Mammary epithelial cell (primary cell): ENCODE data around the gene ARID1B.

Source experiments
- CTCF ChIP-seq, 2 donors: IDR thresholded peaks in 1 of 2; conservative IDR thresholded peaks in 1 of 2; 2 replicates each; pipeline ENCODE4 v1.5.1; 2011 to 2012; ENCODE audit warnings: inconsistent platforms in 2 of 2, low read length in 2 of 2, mild to moderate bottlenecking in 2 of 2, control low read depth in 1 of 2, low read depth in 1 of 2; ENCODE audit not compliant: insufficient read depth in 1 of 2; ENCODE audit errors: extremely low read depth in 1 of 2
- EZH2 ChIP-seq: IDR thresholded peaks from 2 replicates; pipeline ENCODE4 v1.6.1; 2012; ENCODE audit warnings: low read length, inconsistent platforms, borderline replicate concordance

- TF ChIP-seq CTCF (conservative IDR thresholded peaks at IDR 0.05 in 1 of 2, IDR thresholded peaks at IDR 0.05 in 1 of 2; ENCODE audit: extremely low read depth in 1 of 2, insufficient read depth in 1 of 2, low read depth in 1 of 2, low read length in 2 of 2) (no peak), EZH2 (no peak)
These were observed 319.3 kb downstream of the ARID1B start for GRCh38 chr6:157096522-157096921.
